GM19372 (cell line): ENCODE results near the gene CACNG8.

ENCODE experiments used
- ATAC-seq: cut with Tn5 transposase; IDR thresholded peaks from one replicate; pipeline ENCODE4 v1.9.1; 2021; ENCODE audit warnings: mild to moderate bottlenecking, low read depth, moderate library complexity; ENCODE audit not compliant: unreplicated experiment

The CACNG8 gene

DNA sequence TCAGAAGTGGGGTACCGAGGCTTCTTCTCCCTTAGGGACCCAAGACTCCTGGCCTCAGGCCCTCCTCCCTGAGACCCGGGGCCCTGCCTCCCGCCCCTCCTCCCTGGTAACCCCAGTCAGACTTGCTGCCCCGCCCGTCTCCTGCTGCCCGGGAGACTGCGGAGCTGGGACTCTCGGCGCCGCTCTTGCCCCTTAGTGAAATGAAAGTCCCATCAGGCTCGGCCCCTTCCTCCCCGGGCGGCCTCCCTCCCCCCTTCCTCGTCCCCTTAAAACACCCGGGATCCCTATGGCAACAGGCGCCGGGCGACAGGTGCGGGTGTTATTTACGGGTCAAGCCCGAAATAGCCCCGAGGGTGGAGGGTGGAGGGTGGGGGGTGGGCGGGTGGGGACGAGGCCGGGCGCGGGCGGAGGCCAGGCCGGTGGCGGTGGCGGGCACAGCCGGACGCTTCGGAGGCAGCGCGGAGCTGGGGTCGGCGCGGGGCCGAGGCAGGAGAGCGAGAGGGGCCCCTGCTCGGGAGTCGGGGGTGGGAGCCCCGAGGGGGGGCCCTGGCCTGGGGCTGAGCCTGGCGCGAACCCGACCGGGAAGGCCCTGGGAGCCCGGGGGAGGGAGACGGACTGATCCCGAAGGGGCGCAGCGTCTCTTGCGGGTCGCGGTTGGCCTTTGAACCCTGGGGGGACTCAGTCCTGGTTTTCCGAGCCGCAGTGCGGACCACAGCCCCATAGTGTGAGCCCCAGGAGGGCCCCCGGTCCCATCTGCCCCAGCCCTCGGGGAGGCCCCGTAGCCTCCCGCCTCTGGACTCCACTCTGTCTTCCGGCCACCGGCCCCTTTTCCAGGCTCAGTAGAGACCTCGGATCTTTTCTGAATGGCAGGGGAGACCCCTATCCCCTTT is 28.7 kb downstream of the CACNG8 start, which contains the start of gene CACNG6:
CACNG6 (plus strand) TSS at position 414 of the 890 bp plus-strand sequence. CDS start 1,241 bp downstream, outside the sequence.
- no peak for ATAC-seq

DNA sequence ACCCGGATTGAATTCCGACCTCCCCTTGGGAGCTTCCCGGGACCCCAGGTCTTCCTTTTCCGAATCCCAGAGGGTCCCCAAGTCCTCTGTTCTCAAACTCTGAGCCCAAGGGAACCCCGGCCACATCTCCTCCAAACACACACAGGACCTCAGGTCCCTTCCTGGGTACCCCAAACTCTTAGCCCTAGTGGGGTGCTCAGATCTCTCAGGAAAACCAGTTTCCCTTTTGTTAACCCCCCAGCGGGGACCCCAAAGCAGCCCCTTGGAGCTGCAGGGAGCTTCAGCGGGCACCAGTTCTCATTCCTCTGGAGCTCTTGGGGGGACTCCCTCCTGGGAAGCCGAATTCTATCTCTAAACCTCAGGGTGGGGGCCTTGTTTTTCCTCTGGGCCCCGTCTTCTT is 29.5 kb downstream of the CACNG8 start:
- ATAC-seq: no peak

DNA sequence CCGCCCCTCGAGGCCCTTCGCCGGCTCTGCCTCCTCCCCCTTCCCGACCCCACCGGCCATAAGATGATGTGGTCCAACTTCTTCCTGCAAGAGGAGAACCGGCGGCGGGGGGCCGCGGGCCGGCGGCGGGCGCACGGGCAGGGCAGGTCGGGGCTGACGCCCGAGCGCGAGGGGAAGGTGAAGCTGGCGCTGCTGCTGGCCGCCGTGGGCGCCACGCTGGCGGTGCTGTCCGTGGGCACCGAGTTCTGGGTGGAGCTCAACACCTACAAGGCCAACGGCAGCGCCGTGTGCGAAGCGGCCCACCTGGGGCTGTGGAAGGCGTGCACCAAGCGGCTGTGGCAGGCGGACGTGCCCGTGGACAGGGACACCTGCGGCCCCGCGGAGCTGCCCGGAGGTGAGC is 30.1 kb downstream of the CACNG8 start:
- no peak for ATAC-seq

DNA sequence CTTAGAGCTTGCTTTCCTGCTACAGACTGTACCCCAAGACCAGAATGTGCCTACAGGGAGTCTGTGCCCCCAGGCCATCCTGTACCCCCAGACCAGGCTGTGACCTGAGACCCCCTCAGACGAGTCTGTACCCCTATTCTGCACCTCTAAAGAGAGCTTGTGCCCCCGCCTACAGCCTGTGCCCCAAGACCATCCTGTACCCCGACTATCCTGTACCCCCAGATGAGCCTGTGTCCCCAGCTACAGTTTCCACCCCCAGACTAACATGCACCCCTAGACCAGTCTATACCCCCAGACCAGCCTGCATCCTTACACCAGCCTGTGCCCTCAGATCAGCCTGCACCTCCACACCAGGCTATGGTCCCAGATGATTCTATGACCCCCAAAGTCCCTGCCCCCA is 30.7 kb downstream of the CACNG8 start:
- ATAC-seq: no peak

DNA sequence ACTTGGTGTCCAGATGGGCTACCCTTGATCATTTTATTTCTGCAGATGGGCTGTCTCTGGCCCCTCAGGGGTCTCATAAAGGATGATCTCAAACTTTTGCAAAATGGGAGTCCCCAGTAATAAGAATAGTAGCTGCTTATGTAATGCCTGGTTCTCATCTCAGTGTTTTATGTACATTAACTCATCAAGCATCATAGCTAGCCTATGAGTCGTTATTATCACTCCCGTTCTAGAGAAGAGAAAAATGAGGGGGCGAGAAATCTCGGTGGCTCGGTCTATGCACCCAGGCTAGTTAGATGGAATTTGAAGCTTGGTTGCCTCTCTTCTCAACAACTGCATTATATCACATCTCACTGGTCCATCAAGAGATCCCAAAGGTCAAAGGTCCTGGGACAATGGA is 32.1 kb downstream of the CACNG8 start:
- no peak for ATAC-seq

DNA sequence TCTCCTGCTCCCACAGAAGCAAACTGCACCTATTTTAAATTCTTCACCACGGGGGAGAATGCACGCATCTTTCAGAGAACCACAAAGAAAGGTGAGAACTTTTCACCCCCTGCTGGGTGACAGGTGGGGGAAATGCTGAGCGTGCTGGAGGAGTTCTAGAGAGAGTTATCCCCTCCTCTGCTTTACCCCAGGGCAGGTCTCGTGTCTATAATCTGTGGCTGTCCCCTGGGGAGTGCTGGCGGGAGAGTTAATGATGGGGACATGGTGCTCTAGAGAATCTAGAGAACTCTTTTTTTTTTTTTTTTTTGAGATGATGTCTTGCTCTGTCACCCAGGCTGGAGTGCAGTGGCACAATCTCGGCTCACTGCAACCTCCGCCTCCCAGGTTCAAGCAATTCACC is 35.5 kb downstream of the CACNG8 start:
- ATAC-seq: no peak

DNA sequence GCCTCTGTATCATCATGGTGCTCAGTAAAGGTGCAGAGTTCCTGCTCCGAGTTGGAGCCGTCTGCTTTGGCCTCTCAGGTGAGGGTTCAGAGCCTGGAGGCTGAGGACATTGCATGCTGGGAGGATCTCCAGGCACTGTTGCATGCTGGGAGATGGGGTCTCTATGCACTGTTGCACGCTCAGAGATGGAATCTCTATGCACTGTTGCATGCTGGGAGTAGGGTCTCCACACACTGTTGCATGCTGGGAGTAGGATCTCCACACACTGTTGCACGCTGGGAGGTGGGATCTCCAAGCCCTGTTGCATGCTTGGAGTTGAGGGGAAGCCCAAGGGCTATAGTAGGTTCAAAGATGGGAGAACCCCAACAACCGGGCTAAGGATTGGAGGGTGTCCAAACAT is 37.0 kb downstream of the CACNG8 start:
- no peak for ATAC-seq

DNA sequence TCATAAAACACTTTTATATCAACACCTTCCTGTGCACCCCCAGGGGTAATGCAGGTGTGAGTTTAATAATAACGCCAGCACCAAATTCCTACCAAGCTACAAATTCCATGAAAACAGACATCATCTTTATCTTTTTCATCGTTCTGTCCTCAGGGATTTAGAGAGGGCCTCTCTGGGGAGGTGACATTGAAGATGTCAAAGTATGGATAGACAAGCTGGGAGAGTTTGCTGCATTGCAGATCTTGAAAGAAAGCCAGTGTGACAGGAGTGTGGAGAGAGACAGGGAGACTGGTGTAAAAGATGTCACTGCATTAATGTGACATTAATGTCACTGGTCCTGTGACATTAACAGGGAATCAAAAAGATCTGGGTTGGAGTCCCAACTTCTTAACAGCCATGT is 38.8 kb downstream of the CACNG8 start:
- ATAC-seq: no peak

DNA sequence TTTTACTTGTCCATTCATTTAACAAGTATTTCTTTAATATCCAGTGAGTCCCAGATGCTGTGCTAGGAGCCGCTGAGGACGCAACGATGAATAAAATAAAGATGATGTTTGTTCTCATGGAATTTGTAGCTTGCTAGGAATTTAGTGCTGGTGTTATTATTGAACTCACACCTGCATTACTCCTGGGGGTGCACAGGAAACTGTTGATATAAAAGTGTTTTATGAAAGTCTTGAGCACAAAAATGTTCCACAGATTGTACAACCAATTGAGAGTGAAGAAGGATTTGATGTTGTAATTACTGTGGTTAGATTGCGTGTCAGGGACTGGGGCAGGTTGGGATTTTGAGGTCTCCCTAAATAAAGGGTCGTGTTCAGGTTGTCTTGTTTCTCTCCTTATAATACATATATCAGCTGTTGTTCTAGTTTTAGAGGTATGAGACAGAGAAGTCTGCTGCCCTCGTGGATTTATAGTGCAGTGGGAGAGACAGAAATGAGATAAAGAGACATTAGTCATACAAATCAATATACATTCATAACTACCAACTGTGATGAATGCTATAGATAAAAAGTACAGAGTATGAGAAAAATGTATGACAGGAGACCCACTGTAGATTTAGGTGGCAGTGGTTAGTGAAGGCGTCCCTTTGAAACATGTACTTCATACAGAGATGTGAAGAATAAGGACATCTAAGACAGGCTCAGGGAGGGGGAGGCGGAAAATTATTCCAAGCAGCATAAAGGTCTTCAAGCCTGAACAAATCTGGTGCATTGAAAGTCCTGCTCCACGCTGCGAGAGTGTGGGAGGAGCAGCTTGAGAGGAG is 40.0 kb downstream of the CACNG8 start:
- no peak for ATAC-seq

DNA sequence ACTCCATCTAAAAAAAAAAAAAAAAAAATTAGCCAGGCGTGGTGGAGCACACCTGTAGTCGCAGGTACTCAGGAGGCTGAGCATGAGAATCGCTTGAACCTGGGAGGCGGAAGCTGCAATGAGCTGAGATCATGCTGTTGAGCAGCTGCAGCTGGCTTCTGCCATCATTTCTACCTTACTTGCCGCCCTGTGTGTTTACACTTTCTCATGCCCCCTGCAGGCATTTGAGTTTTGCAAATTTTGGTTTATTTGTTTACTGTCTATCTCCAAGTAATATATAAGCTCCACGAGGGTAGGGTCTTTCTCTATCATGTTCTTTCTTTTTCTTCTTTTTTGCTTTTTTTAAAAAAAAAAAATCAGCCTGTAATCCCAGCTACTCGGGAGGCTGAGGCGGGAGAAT is 46.7 kb downstream of the CACNG8 start:
- no peak for ATAC-seq

DNA sequence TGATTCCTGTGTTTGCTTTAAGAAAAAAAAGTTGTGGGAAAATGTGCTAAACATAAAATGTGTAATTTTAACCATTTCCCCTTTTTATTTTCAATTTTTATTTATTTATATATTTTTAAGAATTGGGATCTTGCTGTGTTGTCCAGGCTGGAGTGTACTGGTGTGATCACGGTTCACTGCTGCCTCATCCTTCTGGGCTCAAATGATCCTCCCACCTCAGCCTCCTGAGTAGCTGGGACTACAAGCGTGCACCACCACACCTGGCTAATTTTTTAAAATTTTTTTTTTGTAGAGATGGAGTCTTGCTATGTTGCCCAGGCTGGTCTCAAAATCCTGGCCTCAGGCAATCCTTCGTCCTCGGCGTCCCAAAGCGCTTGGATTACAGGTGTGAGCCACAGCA is 47.7 kb downstream of the CACNG8 start:
- ATAC-seq: no peak

DNA sequence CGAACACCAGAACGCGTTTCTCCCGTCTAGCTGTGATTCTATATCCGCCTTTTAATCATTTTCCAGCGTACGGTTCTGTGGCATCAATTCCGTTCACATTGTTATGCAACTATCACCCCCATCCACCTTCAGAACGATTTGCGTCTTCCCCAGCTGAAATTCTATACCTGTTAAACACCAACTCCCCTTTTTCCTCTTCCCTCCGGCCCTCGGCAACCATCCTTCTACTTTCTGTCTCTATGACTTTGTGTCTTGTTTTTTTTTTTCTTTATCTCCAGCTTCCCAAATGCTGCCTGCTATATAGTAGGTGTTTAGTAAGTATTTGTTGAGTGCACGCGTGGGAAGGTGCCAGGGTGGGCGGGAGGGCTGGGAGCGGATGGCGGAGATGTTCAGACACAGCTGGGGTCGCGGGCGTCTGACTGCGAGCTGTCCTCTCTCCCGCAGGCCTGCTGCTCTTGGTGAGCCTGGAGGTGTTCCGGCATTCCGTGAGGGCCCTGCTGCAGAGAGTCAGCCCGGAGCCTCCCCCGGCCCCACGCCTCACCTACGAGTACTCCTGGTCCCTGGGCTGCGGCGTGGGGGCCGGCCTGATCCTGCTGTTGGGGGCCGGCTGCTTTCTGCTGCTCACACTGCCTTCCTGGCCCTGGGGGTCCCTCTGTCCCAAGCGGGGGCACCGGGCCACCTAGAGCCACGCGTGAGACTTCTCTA is 48.9 kb downstream of the CACNG8 start:
- no peak for ATAC-seq

DNA sequence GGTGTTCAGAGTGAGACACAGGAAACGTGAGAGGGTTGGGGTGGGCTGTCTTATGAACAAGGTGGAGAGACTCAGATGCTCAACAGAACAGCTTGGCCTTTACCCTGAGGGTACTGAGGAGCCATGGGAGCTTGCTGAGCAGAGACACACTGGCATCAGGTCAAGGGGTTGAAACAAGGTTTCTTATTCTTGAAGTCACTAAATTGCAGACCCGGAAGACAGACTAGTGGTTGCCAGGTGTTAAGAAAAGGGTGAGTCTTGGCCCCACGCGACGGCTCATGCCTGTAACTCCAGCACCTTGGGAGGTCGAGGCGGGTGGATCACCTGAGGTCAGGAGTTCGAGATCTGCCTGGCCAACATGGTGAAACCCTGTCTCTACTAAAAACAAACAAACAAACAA is 51.1 kb downstream of the CACNG8 start:
- ATAC-seq: no peak

DNA sequence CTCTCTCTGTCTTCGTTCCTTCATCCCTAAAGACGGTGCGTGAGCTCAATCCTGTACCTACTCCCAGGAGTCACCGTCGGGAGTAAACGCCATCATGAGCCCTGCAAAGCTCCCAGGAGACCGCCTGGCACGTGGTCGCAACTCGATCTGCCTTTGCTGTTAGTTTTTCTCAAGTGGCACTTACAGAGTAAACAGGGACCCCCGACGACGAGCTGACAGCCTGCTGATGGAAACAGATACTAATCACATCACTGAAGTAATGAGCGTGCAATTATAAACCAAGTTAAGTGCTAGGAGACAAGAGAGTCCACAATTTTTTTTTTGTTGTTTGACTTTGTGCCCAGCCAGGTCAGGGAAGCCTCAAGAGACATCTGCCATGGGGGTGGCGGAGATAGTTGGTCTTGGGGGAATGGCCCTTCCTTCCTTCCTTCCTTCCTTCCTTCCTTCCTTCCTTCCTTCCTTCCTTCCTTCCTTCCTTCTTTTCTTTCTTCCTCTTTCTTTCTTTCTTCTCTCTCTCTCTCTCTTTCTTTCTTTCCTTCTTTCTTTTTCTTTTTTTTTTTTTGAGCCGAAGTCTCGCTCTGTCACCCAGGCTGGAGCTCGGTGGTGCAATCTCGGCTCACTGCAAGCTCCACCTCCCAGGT is 52.3 kb downstream of the CACNG8 start:
- ATAC-seq: no peak

DNA sequence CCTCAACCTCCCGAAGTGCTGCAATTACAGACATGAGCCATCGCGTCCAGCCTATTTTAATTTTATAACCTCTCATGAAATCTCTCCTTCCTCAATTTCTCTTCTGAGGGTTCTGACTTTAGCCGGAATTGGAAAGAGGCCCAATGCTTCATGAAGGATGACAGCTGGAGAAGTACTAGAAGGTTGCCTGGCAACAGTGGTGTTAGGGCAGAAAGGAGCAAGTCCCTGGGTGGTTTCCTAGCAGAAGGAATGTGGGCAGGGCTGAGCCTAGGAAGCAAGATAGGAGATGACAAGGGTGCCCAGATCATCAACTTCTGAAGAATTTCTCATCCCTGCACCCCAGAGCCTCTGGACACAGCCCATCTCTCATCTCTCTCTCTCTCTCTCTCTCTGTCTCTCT is 54.5 kb downstream of the CACNG8 start:
- ATAC-seq: no peak

DNA sequence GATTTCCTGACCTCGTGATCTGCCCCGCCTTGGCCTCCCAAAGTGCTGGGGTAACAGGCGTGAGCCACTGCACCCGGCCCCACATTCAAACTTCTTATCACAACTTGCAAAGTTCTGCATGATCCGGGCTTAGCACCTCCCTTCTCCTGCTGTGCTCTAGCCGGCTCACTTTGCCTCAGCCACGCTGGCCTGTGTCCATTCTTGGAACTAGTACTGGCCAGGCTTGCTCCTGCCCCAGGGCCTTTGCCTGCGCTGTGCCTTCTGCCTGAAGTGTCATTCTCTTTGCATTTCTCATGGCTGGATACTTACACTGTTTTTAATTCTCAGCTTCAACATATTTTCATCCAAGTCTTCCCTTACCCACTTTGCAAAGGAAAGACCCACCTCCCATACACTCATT is 58.6 kb downstream of the CACNG8 start:
- no peak for ATAC-seq

DNA sequence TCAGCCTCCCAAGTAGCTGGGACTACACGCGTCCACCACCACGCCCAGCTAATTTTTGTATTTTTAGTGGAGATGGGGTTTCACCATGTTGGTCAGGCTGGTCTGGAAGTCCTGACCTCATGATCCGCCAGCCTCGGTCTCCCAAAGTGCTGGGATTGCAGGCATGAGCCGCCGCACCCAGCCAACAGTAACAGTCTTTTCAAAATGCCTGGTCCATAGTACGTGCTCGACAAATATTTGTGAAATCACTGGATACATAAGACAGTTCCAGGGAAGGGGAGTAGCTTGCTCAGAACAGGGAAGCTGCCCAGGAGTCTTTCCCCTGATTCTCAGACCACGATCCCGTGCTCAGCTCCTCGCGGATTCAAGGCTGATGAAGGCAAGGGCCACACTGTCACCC is 59.2 kb downstream of the CACNG8 start:
- no peak for ATAC-seq

DNA sequence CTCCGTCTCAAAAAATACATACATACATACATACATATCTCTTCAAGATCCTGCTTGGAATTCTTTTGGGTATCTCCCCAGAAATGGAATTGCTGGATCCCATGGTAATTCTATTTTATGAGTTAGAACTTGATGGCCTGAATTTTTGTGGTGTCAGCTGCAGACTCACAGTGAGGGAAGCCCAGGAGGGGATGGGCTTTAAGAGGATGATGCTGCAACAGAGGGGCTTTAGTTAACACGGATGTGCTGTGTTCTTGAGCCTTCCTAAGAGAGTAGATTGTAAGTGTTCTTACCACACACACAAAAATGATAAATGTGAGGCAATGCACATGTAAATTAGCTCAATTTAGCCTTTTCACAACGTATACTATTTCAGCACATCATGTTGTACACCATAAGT is 60.5 kb downstream of the CACNG8 start:
- no peak for ATAC-seq

DNA sequence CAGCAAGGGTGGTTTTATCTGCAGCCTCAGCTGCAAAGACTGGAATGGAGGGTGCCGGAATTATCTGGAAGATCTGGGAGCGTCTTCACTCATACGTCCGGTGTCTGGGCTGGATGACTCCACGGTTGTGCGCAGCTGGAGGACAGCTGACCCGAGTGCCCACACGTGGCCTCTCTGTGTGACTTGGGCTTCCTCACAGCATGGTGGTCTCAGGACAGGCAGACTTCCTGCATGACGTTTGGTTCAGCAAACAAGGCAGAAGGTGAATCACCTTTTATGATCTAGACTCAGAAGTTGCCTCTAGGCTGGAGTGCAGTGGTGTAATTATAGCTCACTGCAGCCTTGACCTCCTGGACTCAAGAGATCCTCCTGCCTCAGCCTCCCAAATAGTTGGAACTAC is 61.9 kb downstream of the CACNG8 start:
- no peak for ATAC-seq

DNA sequence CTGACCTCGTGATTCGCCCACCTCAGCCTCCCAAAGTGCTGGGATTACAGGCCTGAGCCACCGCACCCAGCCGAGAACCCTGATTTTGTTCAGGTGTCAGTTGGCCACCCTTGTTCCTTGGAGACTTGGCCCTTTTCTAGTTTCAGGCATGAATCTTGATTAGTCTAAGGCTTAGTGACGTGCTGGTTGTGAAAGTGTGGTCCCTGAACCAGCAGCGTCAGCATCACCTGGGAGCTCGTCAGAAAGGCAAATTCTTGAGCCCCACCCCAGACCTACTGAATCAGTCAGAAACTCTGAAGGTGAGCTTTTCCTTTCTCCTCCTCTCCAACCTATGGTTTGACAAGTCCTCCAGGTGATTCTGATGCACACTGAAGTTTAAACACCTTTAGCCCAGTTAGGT is 63.9 kb downstream of the CACNG8 start:
- ATAC-seq: no peak

DNA sequence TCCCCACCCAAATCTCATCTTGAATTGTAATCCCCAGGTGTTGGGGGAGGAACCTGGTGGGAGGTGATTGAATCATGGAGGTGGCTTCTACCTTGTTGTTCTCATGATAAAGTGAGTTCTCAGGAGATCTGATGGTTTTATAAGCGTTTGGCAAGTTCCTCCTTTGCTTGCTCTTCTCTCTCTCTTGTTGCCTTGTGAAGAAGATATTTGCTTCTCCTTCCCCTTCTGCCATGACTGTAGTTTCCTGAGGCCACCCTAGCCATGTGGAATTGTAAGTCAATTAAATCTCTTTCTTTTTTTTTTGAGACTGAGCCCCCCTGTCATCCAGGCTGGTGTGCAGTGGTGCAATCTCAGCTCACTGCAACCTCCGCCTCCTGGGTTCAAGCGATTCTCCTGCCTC is 66.6 kb downstream of the CACNG8 start:
- ATAC-seq: no peak
